ENCODE measurements around the gene DHCR24.
"Not testable (repeated sequence)": the region's sequence is repeated elsewhere in the genome, so short reads cannot be mapped to it uniquely, and the experiment has no call there.

Gene DHCR24

GRCh38 chr1:54888080-54888733 lies 1.2 kb upstream of the DHCR24 start:
- DNase-seq (ENCODE audit: low read depth), result no peak

- no peak for DNase-seq (ENCODE audit: low read depth)
Observed at GRCh38 chr1:54887665-54888071, 673 bp upstream of the DHCR24 start.

GRCh38 chr1:54885807-54886723 lies 930 bp downstream of the DHCR24 start:
- DNase-seq (ENCODE audit: low read depth), result no peak

GRCh38 chr1:54885237-54885679 lies 1.7 kb downstream of the DHCR24 start:
- no peak for DNase-seq (ENCODE audit: low read depth)

- no peak for DNase-seq (ENCODE audit: low read depth)
Observed at GRCh38 chr1:54884768-54885167, 2.2 kb downstream of the DHCR24 start.

- no peak for DNase-seq (ENCODE audit: low read depth)
Observed at GRCh38 chr1:54884135-54884586, 2.8 kb downstream of the DHCR24 start.

- DNase-seq (ENCODE audit: low read depth), result no peak
Observed at GRCh38 chr1:54883349-54884102, 3.5 kb downstream of the DHCR24 start.

GRCh38 chr1:54882519-54882918 lies 4.5 kb downstream of the DHCR24 start:
- no peak for DNase-seq (ENCODE audit: low read depth)

- not testable (repeated sequence) for DNase-seq (ENCODE audit: low read depth)
Observed at GRCh38 chr1:54881604-54882003, 5.4 kb downstream of the DHCR24 start.

- DNase-seq (ENCODE audit: low read depth), result no peak
Observed at GRCh38 chr1:54879872-54880271, 7.1 kb downstream of the DHCR24 start.

GRCh38 chr1:54876814-54877213 lies 10.2 kb downstream of the DHCR24 start:
- DNase-seq (ENCODE audit: low read depth), result no peak

- no peak for DNase-seq (ENCODE audit: low read depth)
Observed at GRCh38 chr1:54875000-54875399, 12.0 kb downstream of the DHCR24 start.

GRCh38 chr1:54874079-54874830 lies 12.7 kb downstream of the DHCR24 start:
- no peak for DNase-seq (ENCODE audit: low read depth)

- DNase-seq (ENCODE audit: low read depth), result no peak
Observed at GRCh38 chr1:54872036-54872331, 15.0 kb downstream of the DHCR24 start.

GRCh38 chr1:54871275-54872035 lies 15.5 kb downstream of the DHCR24 start:
- DNase-seq (ENCODE audit: low read depth), result no peak

GRCh38 chr1:54870869-54871268 lies 16.1 kb downstream of the DHCR24 start:
- no peak for DNase-seq (ENCODE audit: low read depth)

- no peak for DNase-seq (ENCODE audit: low read depth)
Observed at GRCh38 chr1:54869173-54869851, 17.7 kb downstream of the DHCR24 start.

GRCh38 chr1:54867717-54868057 lies 19.3 kb downstream of the DHCR24 start:
- DNase-seq (ENCODE audit: low read depth), result no peak

GRCh38 chr1:54866801-54867716 lies 19.9 kb downstream of the DHCR24 start:
- no peak for DNase-seq (ENCODE audit: low read depth)

Measured in stimulated activated CD8-positive, alpha-beta memory T cell treated with anti-CD3 and anti-CD28 coated beads, Interleukin-15, amount 100 ng/mL, for 1 hour (primary cell).